ENCODE data around the gene MPZL1.

DNA sequence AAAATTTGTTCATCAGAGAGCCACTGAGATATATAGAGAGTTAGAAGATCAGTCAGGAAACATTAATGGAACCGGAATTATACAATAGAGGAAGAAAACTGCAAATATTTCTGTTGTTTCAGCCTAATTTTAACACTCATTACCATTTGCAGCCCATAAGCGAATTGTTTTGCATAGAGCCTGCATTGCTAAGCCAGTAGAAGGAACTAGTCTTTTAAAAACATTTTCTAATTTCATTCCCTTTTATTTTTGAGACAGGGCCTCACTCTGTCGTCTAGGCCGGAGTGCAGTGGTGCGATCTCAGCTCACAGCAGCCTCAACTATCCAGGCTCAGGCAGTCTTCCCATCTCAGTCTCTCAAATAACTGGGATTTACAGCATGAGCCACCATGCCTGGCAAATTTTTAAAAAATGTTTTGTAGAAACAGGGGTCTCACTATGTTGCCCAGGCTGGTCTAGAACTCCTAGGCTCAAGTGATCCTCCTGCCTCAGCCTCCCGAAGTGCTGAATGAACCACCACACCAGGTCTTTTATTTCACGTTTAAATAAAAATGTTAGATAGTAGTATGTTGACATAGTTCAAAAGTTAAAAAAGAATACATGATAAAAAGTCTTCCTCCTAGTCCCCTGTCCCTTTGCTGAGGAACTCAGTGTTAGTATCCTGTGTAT is 25.3 kb downstream of the MPZL1 start:
- TF ChIP-seq, protein P1, sequence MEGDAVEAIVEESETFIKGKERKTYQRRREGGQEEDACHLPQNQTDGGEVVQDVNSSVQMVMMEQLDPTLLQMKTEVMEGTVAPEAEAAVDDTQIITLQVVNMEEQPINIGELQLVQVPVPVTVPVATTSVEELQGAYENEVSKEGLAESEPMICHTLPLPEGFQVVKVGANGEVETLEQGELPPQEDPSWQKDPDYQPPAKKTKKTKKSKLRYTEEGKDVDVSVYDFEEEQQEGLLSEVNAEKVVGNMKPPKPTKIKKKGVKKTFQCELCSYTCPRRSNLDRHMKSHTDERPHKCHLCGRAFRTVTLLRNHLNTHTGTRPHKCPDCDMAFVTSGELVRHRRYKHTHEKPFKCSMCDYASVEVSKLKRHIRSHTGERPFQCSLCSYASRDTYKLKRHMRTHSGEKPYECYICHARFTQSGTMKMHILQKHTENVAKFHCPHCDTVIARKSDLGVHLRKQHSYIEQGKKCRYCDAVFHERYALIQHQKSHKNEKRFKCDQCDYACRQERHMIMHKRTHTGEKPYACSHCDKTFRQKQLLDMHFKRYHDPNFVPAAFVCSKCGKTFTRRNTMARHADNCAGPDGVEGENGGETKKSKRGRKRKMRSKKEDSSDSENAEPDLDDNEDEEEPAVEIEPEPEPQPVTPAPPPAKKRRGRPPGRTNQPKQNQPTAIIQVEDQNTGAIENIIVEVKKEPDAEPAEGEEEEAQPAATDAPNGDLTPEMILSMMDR (IDR thresholded peaks at IDR 0.05) = no peak
- no peak for TF ChIP-seq POLR2A (IDR thresholded peaks at IDR 0.05)
